ENCODE data around the gene ATP13A3. TPM values are rescaled to one million over a fixed set of nuclear protein-coding genes. Genes with fewer than 3 reads are reported as not detected.

The ATP13A3 gene
- total RNA-seq, 2 donors from 2014 or later, result 188 to 284 TPM

DNA sequence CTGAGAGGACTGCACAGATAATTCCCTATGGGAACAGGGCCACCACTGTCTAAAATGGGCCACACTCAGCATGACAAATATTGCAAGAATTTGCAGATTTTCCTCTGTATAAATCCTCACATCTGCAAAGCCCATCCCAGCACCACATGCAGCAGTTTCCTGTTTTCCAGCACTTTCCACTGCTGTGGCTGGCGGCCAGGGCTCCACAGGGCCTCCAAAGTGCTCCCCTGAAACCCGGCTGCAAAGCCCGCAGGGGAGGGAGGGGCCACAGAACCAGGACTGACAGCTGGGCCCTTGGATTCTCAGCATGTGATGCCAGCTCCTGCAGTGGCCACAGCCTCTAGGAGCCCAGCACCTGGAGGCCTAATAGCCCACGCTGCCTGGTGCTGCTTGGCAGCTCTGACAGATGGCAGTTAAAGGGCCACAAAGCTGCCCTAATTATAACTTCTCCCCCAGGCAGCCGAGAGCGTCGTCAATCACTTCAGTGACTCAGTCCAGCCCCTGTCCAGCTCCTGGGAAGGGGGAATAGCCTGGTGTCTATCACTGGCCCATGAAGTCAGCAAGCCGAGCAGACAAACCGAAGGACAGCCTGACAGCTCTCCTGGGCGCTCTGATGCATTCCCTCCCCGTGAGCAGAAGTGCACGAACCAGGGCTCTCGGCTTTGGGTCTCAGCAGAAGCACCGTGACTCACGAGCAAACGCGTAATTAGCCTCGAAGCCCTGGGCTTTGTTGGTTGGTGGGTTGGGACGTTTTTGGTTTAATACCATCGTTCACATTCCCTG, 122.0 kb downstream of the ATP13A3 start:
- peaks cover 0 to 28% of the 10 kb centered on the region in 2 donors for H3K4me1 ChIP-seq
- H3K9me3 ChIP-seq, result no peaks in the 10 kb centered on the region
- H3K4me3 ChIP-seq, result no peak overlapping the region
- H3K27ac ChIP-seq, result no peak overlapping the region
- no peak for DNase-seq (ENCODE audit: low spot score)
- no peaks in the 10 kb centered on the region for H3K36me3 ChIP-seq
- no peaks in the 10 kb centered on the region for H3K27me3 ChIP-seq
- TF ChIP-seq, protein P1, sequence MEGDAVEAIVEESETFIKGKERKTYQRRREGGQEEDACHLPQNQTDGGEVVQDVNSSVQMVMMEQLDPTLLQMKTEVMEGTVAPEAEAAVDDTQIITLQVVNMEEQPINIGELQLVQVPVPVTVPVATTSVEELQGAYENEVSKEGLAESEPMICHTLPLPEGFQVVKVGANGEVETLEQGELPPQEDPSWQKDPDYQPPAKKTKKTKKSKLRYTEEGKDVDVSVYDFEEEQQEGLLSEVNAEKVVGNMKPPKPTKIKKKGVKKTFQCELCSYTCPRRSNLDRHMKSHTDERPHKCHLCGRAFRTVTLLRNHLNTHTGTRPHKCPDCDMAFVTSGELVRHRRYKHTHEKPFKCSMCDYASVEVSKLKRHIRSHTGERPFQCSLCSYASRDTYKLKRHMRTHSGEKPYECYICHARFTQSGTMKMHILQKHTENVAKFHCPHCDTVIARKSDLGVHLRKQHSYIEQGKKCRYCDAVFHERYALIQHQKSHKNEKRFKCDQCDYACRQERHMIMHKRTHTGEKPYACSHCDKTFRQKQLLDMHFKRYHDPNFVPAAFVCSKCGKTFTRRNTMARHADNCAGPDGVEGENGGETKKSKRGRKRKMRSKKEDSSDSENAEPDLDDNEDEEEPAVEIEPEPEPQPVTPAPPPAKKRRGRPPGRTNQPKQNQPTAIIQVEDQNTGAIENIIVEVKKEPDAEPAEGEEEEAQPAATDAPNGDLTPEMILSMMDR (IDR thresholded peaks at IDR 0.05), result no peak

DNA sequence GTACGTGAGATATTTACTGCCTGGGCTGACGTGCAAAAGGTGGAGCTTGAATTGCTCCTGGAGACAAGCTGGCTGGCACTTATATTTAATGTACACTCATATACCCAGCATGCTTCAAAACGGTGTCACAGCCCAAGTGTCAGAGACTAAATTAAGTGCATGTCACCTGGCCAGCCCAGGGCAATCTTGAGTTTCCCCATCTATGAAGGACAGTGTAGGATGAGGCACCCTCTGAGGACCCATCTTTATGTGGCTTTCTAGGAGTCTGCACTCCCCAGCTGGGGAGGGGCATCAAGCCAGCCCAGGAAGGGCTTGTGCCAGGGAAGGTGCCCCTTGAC, 122.5 kb downstream of the ATP13A3 start:
- no peak overlapping the region for H3K4me3 ChIP-seq
- TF ChIP-seq, protein P1 (IDR thresholded peaks at IDR 0.05), result no peak
- H3K4me1 ChIP-seq, result peaks cover 0 to 23% of the 10 kb centered on the region in 2 donors
- no peaks in the 10 kb centered on the region for H3K36me3 ChIP-seq
- H3K9me3 ChIP-seq, result no peaks in the 10 kb centered on the region
- H3K27me3 ChIP-seq, result no peaks in the 10 kb centered on the region
- H3K27ac ChIP-seq, result no peak overlapping the region
- DNase-seq (ENCODE audit: low spot score), result no peak

DNA sequence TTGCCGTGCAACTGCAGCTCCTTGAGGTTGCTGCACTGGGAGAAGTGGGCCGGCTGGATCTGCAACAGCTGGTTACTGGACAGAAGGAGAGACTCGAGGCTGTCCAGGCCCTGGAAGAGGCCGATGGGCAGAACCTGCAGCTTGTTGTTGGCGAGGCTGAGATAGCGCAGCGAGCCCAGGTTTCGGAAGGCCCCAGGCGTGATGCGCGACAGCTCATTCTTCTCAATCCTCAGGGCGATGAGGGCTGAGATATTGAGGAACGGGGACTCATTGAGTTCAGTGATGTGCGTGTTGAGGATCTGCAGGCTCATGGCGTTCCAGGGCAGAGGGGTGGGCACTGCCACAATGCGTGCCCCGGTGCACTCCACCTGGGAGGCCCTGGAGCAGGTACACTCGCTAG, 126.2 kb downstream of the ATP13A3 start:
- Histone ChIP-seq H3K9me3 (no peaks in the 10 kb centered on the region), H3K27me3 (no peaks in the 10 kb centered on the region), H3K4me1 (peaks cover 0 to 10% of the 10 kb centered on the region in 2 donors), H3K4me3 (no peak overlapping the region), H3K36me3 (no peaks in the 10 kb centered on the region), H3K27ac (no peak overlapping the region)
- TF ChIP-seq, protein P1 (IDR thresholded peaks at IDR 0.05), result no peak
- no peak for DNase-seq (ENCODE audit: low spot score)

DNA sequence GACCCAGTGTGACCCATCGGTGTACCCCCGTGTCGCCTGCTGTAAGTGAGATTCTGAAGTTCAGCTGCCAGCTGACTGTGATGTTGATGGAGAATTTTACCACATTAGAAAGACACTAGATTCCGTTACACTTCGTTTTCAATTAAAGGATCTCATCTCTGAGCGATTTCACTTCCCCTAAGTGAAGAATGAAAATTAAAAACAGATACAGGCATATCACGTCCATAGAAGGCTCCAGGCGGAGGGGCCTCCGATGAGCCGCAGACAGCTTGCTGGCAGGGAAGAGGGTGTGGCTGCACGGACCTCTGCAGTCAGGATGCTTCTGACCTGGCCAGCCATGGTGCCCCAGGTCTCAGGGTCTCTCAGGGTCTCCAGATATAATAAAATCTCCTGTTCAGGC, 129.1 kb downstream of the ATP13A3 start:
- DNase-seq (ENCODE audit: low spot score), result no peak
- TF ChIP-seq, protein P1 (IDR thresholded peaks at IDR 0.05), result no peak

DNA sequence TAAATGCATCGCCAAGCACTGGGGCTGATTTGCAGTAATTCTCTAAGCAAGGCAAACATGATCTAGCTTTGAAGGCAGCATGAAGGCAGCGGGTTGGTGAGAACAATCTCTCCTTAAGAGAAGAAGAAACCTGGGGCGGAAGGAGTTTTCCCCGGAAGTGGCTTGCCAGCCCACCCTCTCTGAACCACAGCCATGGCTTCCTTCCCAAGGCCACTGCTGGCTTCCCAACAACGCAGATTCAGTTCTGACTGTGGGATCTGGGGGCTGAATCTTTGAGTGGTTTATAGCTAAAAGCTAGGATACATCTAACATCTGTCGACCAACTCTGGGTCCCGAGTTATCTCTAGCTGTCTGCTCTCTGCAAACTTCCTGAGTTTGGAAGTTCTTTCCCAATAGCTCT, 131.4 kb downstream of the ATP13A3 start:
- Histone ChIP-seq H3K9me3 (no peaks in the 10 kb centered on the region), H3K36me3 (no peaks in the 10 kb centered on the region), H3K27me3 (no peaks in the 10 kb centered on the region), H3K4me1 (no peaks in the 10 kb centered on the region), H3K4me3 (no peak overlapping the region), H3K27ac (no peak overlapping the region)
- DNase-seq (ENCODE audit: low spot score), result no peak
- TF ChIP-seq, protein P1 (IDR thresholded peaks at IDR 0.05), result no peak

More for the DNA sequence above, 129.1 kb downstream of the ATP13A3 start:
- H3K9me3 ChIP-seq, result no peaks in the 10 kb centered on the region
- no peak overlapping the region for H3K4me3 ChIP-seq
- no peaks in the 10 kb centered on the region for H3K36me3 ChIP-seq
- no peaks in the 10 kb centered on the region for H3K4me1 ChIP-seq
- H3K27ac ChIP-seq, result no peak overlapping the region
- H3K27me3 ChIP-seq, result no peaks in the 10 kb centered on the region

DNA sequence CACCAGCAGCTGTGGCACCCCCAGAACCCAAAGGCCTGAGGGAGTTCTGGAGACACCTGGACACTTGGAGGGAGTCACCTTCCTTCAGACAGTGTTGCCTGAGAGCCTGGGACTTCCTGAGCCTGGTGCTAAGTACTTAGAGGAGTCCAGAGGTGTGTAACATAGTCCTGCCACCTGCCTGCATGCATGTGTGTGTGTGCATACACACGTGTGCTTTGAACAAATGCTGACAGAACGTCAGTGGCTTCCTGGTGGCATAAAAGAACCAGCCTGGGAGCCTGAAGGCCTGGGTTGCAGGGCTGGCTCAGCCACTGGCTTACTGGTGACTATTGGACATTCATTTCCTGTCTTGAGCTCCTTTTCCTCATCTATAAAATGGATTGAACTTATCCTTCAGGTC, 132.5 kb downstream of the ATP13A3 start:
- Histone ChIP-seq H3K4me3 (no peak overlapping the region), H3K36me3 (no peaks in the 10 kb centered on the region), H3K27me3 (no peaks in the 10 kb centered on the region), H3K4me1 (no peaks in the 10 kb centered on the region), H3K9me3 (no peaks in the 10 kb centered on the region), H3K27ac (no peak overlapping the region)
- TF ChIP-seq, protein P1 (IDR thresholded peaks at IDR 0.05), result no peak
- no peak for DNase-seq (ENCODE audit: low spot score)

All from right atrium auricular region (tissue), 2 donors.